UCSD-AML1 (cell line): Measurements from ENCODE around the gene ZFHX2.

Experiments used
- DNase-seq: peaks from one replicate; lab custom pipeline; 2025; ENCODE audit not compliant: unreplicated experiment; lab: John Stamatoyannopoulos, UW

ZFHX2 gene

DNA sequence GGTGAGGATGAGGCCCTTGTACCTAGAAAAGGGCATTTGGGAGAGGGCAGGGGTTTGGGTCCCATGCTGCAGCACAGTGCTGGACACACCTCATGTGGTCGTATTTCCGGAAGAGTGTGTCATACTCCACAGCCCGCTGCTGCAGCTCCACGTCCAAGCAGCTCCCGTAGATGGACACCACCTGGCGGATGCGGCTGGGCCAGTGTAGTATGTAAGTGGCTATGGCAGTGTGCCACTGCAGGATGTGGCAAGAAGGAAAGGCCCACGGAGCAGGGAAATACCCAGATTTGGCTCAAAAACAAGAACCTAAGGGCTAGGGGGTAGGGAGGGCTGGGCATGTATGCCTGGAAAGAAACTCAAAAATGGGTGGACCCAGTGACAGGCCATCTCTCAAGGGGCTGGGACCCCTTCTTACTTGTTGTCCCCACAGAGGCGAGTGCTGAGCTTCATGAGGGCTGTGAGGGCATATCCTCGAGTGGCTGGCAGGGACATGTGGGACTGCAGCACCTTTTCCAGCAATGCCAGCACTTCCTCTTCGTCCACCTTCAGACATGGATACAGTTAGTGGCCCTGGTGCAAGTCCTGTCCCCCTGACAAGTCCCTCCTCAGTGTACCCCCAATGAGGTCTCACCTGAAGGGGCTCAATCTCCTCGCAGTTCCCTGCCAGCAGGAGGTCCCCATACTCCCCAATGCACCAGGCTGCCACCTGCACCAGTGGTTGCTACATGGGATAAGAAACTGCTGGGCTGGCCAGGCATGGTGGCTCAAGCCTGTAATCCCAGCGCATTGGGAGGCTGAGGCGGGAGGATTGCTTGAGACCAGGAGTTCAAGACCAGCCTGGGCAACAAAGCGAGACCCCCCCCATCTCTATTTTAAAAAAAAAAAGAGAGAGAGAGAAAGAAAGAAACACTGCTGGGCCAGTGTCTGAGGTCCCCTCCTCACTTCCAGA, 10.6 kb upstream of the ZFHX2 start:
- DNase-seq = no peak

DNA sequence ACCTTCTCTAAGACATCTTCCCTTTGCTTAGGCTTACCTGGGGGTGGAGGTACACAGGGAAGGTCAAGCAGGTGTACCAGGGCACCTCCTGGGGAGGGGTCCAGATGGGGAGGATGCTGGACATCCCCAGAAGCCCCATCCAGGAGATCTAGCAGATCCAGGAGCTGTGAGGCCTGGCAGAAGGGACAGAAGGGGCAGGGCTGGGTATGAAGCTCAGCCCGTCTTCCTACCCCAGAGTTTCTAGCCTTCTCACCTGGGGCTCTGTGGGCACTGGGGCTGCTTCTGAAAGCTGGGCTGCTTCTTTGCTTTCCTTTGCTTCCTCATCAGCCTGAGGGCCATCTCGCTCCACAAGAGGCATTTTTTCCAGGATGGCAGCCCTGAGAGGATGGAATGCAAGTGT, 9.7 kb upstream of the ZFHX2 start:
- no peak for DNase-seq

DNA sequence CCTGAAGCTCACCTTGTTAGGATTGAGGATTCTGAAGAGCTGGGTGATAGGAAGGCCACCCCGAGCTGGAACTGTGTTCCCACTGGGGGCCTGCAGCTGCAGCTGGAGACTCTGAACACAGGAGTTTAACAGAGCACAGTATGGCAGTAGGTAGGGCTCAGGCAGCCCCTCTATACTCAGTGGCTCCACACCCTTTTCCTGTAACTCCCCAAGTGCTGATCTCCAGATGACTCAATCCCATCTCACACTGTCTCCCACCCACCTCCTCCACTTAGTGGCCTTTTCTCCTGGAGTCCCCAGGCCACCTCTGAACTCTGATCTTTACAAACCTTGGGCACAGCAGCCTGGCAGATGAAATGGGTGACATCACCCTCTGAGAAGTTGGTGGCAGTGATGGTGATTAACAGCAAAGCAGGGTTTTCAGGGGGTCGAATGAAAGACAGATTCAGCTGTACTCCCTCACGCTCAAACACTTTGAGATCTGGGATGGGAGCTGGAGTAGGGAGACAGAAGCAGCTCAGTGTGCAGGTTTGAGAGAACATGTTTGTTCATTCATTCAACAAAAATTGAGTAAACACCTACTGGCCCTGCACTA, 8.5 kb upstream of the ZFHX2 start:
- DNase-seq = no peak

DNA sequence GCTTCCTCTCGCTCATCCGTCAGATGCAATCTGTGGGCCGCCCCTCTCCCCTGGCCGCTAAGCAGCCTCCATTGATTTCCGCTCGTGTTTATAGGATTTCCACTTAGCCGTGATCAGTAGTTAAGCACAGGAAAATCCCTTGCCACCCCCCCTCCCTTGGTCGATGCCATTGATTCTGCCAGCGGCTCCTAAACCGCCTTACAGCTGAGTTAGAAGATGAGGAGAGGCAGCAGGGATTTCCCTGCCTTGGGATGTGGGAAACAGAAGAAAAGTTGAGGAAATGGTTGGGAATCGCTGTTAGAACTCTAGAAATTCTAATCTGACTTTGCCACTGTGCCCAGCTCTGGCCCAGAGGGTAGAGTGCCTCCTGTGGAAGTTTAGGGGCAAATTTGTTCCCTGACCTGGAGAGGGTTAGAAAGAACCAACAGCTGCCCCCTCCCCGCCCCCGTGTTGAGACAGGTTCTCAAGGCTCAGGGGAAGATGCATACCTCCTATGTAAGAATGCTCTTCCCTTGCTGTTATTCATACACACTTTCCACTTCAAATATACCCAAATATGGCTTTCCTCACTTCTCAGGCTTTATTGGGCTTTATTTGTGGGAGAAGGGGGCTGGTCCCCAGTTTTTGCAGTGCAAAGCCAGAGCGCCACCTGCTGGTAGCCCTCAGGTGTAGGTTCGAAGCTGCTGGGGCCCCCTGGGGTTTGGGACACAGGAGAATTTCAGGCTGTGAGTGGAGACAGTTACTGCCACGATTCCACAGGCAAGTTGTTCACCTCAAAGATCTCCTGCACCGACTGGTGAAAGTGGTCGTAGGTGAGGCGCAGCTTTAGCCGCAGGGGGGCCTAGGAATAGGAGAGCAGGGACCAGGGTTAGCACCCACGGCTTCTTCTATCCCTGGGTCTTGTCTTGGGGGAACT, 7.7 kb upstream of the ZFHX2 start:
- DNase-seq = peak; percentile 57

DNA sequence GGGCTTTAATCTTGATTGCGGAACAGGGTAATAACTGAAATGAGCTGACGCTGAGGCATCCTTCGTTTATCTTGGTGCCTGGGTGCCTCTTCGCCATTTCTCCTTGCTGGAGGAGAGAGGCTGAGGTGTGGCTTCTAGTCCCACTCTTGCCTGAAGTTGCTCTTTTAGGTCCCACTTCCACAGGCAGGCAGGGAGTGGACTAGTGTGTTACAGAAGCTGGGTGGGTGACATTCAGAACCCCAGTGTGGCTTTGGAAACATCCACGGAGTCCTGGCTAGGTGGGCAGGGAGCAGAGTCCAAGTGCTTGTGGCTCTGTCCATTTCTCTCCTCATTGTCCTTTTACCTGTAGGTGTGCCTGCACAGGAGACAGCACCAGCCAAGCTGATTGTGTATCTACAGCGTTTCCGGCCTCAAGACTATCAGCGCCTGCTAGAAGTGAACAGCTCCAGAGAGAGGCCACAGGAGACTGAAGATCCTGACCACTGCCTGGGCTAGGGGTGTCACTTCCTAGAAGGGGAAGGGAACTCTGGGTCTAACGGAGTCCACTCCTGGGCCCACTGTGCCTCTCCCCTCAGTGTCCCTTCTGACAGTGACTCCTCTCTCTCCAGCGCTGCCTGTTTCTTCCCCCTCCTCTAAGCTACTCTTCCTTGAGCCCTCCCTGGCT, 6.9 kb upstream of the ZFHX2 start:
- DNase-seq = no peak

DNA sequence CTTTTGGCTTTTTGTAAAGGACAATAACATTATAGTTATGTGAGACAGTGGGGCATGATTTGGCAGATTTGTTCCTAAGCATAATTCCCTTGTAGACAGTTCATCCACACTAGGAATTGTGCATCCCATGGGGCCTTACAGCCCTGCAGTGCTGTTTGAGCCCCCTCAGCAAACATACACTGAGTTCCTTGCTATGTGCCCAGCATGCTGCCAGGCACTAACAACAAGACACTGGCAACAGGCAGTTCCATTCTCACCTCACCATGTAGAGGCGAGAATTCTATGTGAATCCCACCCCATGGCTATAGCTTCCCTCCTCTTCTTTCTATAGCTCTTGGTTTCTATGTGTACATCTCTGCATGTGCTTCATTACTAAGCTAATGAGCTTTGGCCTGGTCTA, 6.4 kb upstream of the ZFHX2 start:
- DNase-seq = no peak

DNA sequence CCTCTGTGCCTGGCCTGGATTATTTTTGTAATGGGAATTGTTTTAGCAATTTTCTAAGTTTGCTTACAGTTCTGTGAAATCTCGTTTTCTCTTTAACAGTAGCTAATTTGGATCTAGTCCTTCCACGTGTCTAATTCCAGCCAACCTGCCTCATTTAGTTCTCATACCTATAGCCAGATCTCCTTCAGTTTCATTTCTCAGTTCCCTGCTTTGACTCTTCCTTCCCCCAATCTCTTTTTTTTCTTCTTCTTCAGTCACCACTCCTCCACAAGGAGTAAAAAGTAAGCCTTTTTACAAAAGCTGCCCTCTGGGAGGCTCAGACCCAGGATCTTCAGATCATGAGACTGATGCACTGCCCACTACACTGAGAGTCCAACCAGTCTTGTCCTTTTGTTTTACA, 6.0 kb upstream of the ZFHX2 start:
- DNase-seq = no peak

DNA sequence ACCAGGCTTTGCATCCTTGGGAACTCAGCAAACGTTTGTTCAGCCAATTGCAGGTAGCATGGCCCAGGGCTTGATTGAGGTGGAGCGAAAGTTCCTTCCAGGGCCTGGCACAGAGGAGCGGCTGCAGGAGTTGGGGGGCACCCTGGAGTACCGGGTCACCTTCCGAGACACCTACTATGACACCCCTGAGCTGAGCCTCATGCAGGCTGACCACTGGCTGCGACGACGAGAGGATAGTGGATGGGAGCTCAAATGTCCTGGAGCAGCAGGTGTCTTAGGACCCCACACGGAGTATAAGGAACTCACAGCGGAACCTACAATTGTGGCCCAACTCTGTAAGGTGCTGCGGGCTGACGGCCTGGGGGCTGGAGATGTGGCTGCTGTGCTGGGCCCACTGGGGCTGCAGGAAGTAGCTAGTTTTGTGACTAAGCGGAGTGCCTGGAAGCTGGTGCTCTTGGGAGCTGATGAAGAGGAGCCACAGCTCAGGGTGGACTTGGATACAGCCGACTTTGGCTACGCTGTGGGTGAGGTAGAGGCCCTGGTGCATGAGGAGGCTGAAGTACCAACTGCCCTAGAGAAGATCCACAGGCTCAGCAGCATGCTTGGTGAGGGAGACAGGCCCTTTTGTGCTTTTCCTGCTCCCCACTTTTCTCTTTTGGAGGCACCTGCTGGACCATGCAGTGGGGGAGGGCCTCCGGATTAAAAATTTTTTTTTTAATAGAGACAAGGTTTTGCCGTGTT, 5.3 kb upstream of the ZFHX2 start:
- DNase-seq = no peak

DNA sequence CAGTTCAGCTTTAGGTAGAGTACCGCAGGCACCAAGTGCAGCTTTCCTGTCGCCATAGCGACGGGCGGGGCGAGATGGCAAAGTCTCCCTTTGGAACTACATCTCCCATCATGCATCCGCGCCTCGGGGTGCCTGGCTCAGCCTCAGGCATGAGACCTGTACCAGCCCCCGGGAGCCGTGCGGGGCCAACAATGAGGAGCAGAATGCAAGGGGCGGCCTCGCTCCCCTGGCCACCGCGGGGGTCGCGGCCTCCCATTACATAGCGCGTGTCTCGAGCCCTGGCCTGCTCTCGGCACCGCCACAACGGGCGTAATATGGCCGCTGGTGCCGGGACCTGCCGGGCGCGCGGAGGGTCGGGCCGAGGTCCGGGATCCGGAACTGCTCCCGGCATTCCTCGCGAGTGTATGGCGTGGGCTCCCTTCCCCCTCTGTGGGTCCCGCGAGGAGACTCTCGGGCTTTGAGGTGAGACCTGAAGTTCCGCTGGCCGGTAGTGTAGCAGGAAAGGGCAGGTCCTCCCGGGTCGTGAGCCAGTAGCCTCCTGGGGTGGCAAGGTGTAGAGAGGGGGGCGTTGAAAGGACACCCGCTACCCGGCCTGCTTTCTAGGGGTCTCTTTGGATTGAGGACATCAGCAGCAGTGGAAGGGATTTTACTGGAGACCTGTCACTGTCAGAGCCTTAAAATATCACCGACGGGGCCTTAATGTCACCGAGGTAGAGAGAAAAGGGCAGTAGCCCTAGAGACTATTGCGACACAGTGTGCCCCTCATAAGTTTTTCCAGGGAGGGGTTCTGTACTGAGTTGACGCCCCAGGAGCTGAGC, 4.5 kb upstream of the ZFHX2 start, which contains the start of gene THTPA:
TSS of gene THTPA (plus strand) at position 390 of the 818 bp plus-strand sequence. CDS start 487 bp downstream, outside the sequence.
- DNase-seq = peak; percentile 92

DNA sequence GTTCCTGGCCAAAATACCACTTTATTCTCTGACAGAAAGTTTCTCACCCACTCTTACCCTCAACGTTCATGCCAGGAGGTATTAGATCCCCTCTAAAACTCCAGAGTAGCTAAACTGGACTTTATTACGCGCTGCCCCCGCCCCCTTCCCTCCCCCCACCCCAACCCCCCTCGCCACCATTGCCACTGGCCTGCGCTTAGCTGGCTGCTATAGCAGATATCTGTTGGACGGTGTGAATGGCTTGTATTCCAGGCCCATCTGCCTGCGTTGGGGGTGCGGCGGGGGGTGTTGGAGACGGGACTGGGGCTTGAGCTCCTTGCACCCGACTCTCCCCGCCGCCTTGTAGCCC, 3.9 kb upstream of the ZFHX2 start:
- DNase-seq = no peak

DNA sequence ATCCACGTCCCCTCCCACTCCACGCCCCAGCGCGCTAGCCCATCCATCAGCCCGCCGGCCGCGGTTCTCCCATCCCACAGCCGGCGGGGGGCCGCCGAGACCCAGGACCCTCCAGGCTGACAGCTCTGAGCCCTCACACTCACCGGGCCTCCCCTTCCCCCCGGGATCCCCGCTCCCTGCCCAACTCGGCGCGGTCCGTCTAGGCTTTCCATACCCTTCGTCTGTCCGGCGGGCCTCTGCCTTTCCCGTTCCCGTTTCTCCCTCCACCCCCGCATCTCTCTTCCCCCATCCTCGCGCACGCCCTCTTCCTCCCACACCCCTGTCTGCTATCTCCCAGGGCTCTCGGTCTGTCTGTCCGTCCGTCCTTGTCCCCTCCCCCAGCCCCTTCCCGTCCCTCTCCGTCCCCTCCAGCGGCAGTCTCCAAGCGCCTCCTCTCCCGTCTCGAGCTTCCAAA, 726 bp downstream of the ZFHX2 start:
- DNase-seq = no peak

DNA sequence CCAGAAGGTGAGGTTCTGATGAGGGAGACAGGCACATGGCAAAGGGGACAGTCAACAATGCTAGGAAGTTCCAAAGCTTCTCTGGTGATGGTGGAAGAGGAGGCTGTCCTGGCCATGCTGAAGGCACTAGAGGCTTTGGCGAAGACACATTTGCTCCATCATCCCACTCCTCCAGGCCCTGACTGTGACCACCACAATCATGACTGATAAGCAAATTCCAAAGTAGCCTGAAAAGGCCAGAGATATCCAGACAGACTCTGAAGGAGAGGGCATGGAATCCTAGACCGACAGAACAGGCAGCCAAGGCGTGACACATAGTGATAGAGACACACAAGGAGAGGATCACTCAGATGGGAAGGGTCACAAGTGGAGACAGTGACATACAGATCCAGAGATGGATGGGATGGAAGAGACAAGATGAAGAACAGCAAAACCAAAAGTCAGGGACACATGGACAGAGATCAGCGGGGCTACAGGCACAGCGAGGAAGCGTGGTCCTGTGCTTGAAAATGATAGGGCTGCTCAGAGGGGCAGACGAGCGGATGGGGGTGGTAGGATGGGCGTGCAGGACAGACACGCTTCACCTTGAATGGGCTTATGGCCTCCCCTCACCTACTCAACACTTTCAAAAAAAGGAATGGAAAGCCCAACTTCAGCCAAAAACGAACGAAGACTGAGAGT, 1.3 kb downstream of the ZFHX2 start:
- no peak for DNase-seq

DNA sequence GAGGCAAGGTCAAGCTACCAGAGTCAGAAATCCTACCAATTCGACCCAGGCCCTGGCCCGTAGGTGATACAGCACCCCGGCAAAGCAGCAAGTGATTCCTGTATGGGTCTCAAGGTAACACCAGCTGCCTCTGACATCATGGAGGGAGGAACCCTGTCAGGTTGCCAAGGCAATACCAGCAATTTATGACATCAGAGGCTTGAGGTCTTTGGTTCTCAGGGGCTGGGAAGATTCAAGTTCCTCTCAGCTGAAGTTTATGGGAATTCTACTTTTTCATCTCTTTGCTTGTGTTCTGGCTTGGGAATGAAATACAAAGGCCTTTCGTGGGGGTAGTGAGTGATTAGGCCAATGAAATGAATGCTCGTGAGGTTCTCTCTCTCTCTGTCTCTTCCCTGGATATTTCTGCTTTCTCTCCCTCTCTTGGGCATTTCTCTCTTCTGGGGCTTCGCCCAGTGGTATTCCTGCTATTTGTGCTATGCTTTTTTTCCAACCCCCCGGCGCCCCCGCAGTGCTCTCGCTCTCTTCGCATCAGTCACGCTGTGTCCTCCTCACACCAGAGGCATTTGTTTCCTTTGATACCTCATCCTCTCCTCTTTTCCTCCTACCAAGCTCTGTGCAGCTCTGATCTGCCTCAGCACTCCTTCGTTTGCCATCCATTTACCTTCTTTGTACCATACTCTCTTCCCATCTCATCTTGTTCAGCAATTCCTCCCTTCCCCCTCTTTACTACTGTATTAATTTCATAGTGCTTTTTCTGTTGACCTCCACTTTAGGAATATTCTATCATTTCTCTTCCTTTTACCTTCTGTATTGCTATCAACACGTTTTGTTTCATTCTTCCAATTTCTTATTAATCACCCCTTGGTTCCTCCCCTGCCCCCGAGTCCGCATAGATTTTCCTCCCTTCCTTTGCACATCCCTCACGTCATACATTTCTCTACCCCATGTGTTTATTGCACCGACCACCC, 2.9 kb downstream of the ZFHX2 start:
- DNase-seq = no peak

DNA sequence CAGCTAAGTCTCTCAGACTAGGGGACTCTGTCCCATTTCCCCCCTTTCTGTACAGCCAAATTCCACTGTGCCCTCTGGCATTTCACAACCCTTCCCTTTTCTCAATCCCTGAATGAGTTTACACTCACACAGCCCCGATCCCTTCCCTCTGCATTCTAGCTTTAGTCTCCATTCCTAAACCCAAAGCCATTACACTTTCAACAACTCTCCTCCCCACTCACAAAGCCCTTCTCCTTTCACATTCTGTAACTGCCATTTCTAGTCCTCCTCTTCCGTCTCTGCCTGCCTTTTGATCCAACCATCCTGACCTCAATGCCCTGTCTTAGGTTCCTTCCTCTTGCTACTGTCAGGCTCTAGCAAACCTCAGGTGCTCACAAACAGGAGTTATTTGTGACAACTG, 3.6 kb downstream of the ZFHX2 start:
- no peak for DNase-seq

DNA sequence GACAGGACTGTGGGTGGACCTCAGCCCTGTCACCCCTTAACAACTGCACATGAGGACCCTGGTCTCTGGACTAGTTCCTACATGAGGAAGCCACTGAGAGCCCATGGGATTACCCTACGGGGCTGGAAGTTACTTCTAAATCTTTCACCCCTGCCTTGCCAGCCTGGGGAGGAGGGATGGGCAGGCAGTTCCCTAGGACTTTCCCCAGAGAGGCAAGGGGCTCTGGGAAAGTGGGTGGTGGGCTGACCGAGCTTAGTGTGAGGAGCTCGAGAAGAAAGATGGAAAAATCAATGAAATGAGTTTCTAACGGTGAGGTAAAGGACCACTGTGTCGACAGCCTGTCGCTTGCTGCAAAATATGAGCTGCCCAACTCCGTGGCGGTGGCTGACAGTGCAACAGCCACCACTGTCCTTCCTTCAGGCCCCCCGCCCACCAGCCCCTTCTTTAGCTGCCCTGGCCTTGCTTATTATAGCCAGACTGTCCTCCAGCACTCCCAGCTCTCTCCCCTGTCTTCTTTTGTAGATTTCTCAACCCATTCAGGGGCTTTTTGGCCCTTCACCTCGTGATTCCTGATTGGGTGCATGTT, 5.0 kb downstream of the ZFHX2 start:
- no peak for DNase-seq

DNA sequence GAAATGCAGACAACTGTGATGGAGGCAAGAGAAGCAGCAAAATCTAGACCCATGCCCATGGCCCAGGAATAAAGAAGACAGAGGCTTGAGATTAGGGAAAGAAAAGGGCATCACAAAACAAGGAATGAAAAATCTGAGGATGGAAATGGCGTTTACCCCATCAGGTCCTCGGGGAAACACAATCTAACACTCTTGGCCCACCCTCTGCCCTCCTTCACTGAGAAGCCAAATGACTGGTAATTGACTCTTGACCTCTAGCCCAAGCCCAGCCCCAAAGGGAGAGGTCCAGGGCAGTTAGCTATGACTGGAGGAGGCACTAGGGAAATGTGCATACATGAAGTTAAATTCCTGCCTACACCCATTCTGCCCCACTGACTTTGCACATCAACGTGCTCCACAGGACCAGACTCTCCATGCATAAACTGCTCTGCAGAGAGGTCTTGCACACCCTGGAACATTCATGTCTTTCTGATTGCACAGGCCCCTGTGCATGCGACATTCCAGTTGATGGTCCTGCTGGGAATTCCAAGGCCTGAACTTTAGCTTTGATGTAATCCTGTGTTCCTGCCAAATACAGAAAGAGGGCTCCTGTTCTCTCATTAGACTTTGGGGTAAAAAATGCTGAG, 5.7 kb downstream of the ZFHX2 start:
- DNase-seq = no peak
